ENCODE data around the gene MYLK3.

Gene MYLK3

DNA sequence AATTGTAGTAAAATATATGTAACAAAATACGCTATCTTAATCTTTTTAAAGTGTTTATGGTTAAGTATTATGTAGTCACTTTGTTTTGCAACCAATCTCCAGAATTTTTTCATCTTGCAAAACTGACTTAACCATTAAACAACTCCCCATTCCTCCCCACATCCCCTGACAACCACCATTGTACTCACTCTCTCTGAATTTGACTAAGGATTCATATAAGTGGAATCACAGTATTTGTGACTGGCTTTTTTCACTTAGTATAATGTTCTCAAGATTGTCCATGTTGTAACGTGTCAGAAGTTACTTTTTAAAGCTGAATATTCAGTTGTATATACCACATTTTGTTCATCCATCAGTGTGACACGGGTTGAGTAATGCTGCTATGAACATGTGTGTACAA lies 48.1 kb downstream of the MYLK3 start:
- Mint-ChIP-seq H3K9me3 (no peaks in the 10 kb centered on the region), H3K36me3 (ENCODE audit: low read depth) (peaks cover 36% of the 10 kb centered on the region), H3K4me1 (no peaks in the 10 kb centered on the region), H3K4me3 (no peak overlapping the region), H3K27me3 (ENCODE audit: low read depth, poor library complexity) (no peaks in the 10 kb centered on the region), H3K27ac (no peak overlapping the region)
- no peak for TF ChIP-seq CTCF (IDR thresholded peaks at IDR 0.05)
- no peak for DNase-seq

DNA sequence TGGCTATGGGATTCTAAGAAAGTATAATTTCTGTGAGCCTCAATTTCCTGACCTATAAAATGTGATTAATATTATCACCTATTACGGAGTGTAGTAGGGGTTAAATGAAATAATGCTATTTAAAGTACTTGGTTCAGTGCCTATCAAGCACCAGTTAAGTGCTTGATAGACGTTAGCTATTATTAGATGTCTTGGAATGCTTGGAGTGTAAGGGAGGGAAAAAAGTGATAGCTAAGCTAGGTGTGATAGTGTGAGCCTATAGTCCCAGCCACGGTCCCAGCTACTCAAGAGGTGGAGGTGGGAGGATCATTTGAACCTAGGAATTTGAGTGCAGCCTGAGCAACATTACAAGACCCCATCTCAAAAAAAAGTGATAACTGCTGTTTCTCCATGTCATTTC lies 51.2 kb downstream of the MYLK3 start:
- no peak for DNase-seq
- Mint-ChIP-seq H3K27me3 (ENCODE audit: low read depth, poor library complexity) (no peaks in the 10 kb centered on the region), H3K27ac (no peak overlapping the region), H3K36me3 (ENCODE audit: low read depth) (peaks cover 51% of the 10 kb centered on the region), H3K9me3 (no peaks in the 10 kb centered on the region), H3K4me1 (peaks cover 4% of the 10 kb centered on the region), H3K4me3 (no peak overlapping the region)
- TF ChIP-seq CTCF (IDR thresholded peaks at IDR 0.05): no peak

DNA sequence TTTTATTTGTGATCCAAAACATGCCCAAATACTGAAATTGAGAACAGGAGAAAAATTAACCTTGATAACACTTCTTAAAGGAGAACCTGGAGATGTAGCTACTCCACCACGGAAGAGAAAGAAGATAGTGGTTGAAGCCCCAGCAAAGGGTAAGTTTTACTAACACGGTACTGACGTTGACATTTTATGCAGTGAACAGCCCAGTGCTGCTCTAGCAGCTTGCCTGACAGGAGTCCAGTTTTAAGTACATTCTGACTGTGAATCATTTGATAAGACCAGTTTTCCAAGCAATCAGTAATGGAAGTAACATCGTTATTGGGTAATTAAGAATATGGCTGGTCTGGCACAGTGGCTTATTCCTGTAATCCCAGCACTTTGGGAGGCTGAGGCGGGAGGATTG lies 52.2 kb downstream of the MYLK3 start:
- Mint-ChIP-seq H3K27ac (no peak overlapping the region), H3K36me3 (ENCODE audit: low read depth) (peaks cover 56% of the 10 kb centered on the region), H3K4me1 (peaks cover 14% of the 10 kb centered on the region), H3K27me3 (ENCODE audit: low read depth, poor library complexity) (no peaks in the 10 kb centered on the region), H3K4me3 (no peak overlapping the region), H3K9me3 (no peaks in the 10 kb centered on the region)
- DNase-seq: no peak
- TF ChIP-seq CTCF (IDR thresholded peaks at IDR 0.05): no peak

- Mint-ChIP-seq H3K36me3 (ENCODE audit: low read depth) (peaks cover 50% of the 10 kb centered on the region), H3K27me3 (ENCODE audit: low read depth, poor library complexity) (no peaks in the 10 kb centered on the region), H3K4me3 (no peak overlapping the region), H3K4me1 (peaks cover 19% of the 10 kb centered on the region), H3K9me3 (no peaks in the 10 kb centered on the region), H3K27ac (no peak overlapping the region)
- TF ChIP-seq CTCF (IDR thresholded peaks at IDR 0.05): no peak
- no peak for DNase-seq
Observed at GRCh38 chr16:46693598-46693997, 54.5 kb downstream of the MYLK3 start.

- H3K36me3 Mint-ChIP-seq (ENCODE audit: low read depth): peaks cover 34% of the 10 kb centered on the region
- no peak overlapping the region for H3K4me3 Mint-ChIP-seq
Observed at GRCh38 chr16:46691726-46692125, 56.4 kb downstream of the MYLK3 start.

More at GRCh38 chr16:46691726-46692125, 56.4 kb downstream of the MYLK3 start:
- no peak for DNase-seq
- peaks cover 34% of the 10 kb centered on the region for H3K4me1 Mint-ChIP-seq
- H3K27me3 Mint-ChIP-seq (ENCODE audit: low read depth, poor library complexity): no peaks in the 10 kb centered on the region
- H3K9me3 Mint-ChIP-seq: no peaks in the 10 kb centered on the region
- no peak for TF ChIP-seq CTCF (IDR thresholded peaks at IDR 0.05)
- no peak overlapping the region for H3K27ac Mint-ChIP-seq

Data from nephron progenitor cell (in vitro differentiated cells).